K562 (cell line): Measurements from ENCODE around the gene NCOR2. TPM values are rescaled to one million over a fixed set of nuclear protein-coding genes. Genes with fewer than 3 reads are reported as not detected.

ENCODE experiments used
- ATAC-seq: fragments of 200-7000 bp; cut with Tn5 transposase; 3 replicates; pipeline ENCODE4 v1.9.1; 2020; ENCODE audit warnings: moderate library complexity
- BruUV-seq: library from RNA; stranded (reverse); fragments of 400-500 nt; replicated peaks from 2 replicates; lab custom pipeline; 2021; lab: Mats Ljungman, UMichigan
- CTCF ChIA-PET: fragments of 300-600 bp; formaldehyde crosslinking; extraction: SDS; loops from one replicate; lab custom pipeline; 2021; ENCODE audit warnings: low intra/inter-chr PET ratio; lab: Yijun Ruan, JAX
- POLR2A ChIA-PET: fragments of 300-600, 350-650 bp; sonication (Branson Sonifier 250); formaldehyde crosslinking; extraction: SDS; loops from one replicate; lab custom pipeline; 2021; ENCODE audit warnings: antibody characterized with exemption, inconsistent platforms; lab: Yijun Ruan, JAX
- DNase-seq, 4 experiments: peaks; one replicate each; pipeline versions ENCODE4 v3.0.0 to v3.0.0-alpha.2; 2011 to 2018; ENCODE audit warnings: low spot score in 3 of 4, mixed read lengths in 3 of 4; ENCODE audit errors: extremely low read depth in 1 of 4
- FAIRE-seq: peaks from 2 replicates; lab custom pipeline; 2011; peaks lifted over from hg19 to GRCh38; lab: Jason Lieb, UNC
- H2AFZ ChIP-seq: 2 replicates; pipeline ENCODE4 v1.6.0; 2011; ENCODE audit warnings: low read depth, low read length, control low read depth, inconsistent platforms
- H3K27ac ChIP-seq: fragments of 200-600 bp; 3 replicates; pipeline ENCODE4 v1.8.0; 2011; ENCODE audit warnings: low read depth, mild to moderate bottlenecking, control low read depth, inconsistent platforms, low read length, moderate library complexity, mixed read lengths; ENCODE audit errors: extremely low read depth
- H3K27me3 ChIP-seq, 2 experiments: fragments of 300-600 bp in 1 of 2; 2 replicates in 1 of 2; 3 replicates in 1 of 2; pipeline versions ENCODE4 v1.6.0 to v1.8.0; 2011; ENCODE audit warnings: inconsistent platforms in 2 of 2, low read length in 2 of 2, mild to moderate bottlenecking in 1 of 2, mixed read lengths in 1 of 2, moderate library complexity in 1 of 2; ENCODE audit not compliant: control insufficient read depth in 2 of 2, insufficient read depth in 2 of 2
- H3K36me3 ChIP-seq: fragments of 300-600 bp; 3 replicates; pipeline ENCODE4 v1.8.0; 2011; ENCODE audit warnings: mild to moderate bottlenecking, low read length, inconsistent platforms; ENCODE audit not compliant: control insufficient read depth, insufficient read depth
- H3K4me1 ChIP-seq, 2 experiments: fragments of 200-600 bp in 1 of 2; replicated peaks in 1 of 2; 2 replicates in 1 of 2; 3 replicates in 1 of 2; pipeline versions ENCODE4 v1.5.1 to v1.8.0; 2011; ENCODE audit warnings: inconsistent platforms in 2 of 2, low read length in 2 of 2, mild to moderate bottlenecking in 1 of 2, mixed read lengths in 1 of 2, moderate library complexity in 1 of 2; ENCODE audit not compliant: control insufficient read depth in 2 of 2, insufficient read depth in 2 of 2
- H3K4me2 ChIP-seq: 2 replicates; pipeline ENCODE4 v1.6.1; 2011; ENCODE audit warnings: low read length, control low read depth, inconsistent platforms, mixed read lengths; ENCODE audit not compliant: insufficient read depth
- H3K4me3 ChIP-seq: fragments of 200-600 bp; sonication (generic), shearing (Covaris generic); 2 replicates; pipeline ENCODE4 v1.5.1; 2016; ENCODE audit warnings: control low read depth, inconsistent platforms
- H3K79me2 ChIP-seq: fragments of 200-600 bp; 3 replicates; pipeline ENCODE4 v1.8.0; 2011; ENCODE audit warnings: low read length, inconsistent platforms; ENCODE audit not compliant: control insufficient read depth, insufficient read depth
- H3K9ac ChIP-seq, 2 experiments: 2 replicates each; pipeline versions ENCODE4 v1.6.0 to v1.6.1; 2011; ENCODE audit warnings: low read depth in 2 of 2, low read length in 2 of 2, control low read depth in 1 of 2, inconsistent platforms in 1 of 2, mild to moderate bottlenecking in 1 of 2, mixed read lengths in 1 of 2; ENCODE audit not compliant: insufficient read depth in 1 of 2
- H3K9me1 ChIP-seq: one replicate; pipeline ENCODE4 v1.6.0; 2011; ENCODE audit warnings: inconsistent platforms, mild to moderate bottlenecking, low read length, moderate library complexity; ENCODE audit not compliant: control insufficient read depth, insufficient read depth
- H3K9me3 ChIP-seq: replicated peaks from 2 replicates; pipeline ENCODE4 v1.5.1; 2011; ENCODE audit warnings: low read depth, low read length, inconsistent platforms; ENCODE audit not compliant: control insufficient read depth, insufficient read depth
- H4K20me1 ChIP-seq: replicated peaks from 2 replicates; pipeline ENCODE4 v1.6.1; 2011; ENCODE audit warnings: low read length, inconsistent platforms, mixed read lengths; ENCODE audit not compliant: control insufficient read depth, insufficient read depth
- ADNP ChIP-seq: fragments of 200-800 bp; sonication (Bioruptor generic); IDR thresholded peaks from 2 replicates; pipeline ENCODE4 v1.6.1; 2016; ENCODE audit warnings: missing genetic modification characterization, missing compliant biosample characterization
- BCOR ChIP-seq: fragments of 450-650 bp; IDR thresholded peaks from 2 replicates; pipeline ENCODE4 v1.6.1; 2016
- CBX3 ChIP-seq, 2 experiments: IDR thresholded peaks; 1 replicate in 1 of 2; 2 replicates in 1 of 2; pipeline ENCODE4 v1.6.1; 2012; ENCODE audit warnings: inconsistent platforms in 2 of 2, low read length in 2 of 2, borderline replicate concordance in 1 of 2, control low read depth in 1 of 2
- KDM1A ChIP-seq, 2 experiments: fragments of 450-650 bp; IDR thresholded peaks; 2 replicates each; pipeline ENCODE4 v1.6.1; 2016; ENCODE audit warnings: mild to moderate bottlenecking in 2 of 2
- MAFF ChIP-seq: IDR thresholded peaks from 2 replicates; pipeline ENCODE4 v1.6.1; 2012; ENCODE audit warnings: low read length, improper control_type of control experiment
- NBN ChIP-seq: fragments of 450-650 bp; IDR thresholded peaks from 2 replicates; pipeline ENCODE4 v1.6.1; 2016; ENCODE audit warnings: low read depth, mild to moderate bottlenecking
- PATZ1 ChIP-seq: fragments of 250-450 bp; sonication (Bioruptor Pico); IDR thresholded peaks from 2 replicates; pipeline ENCODE4 v1.5.0; 2020; ENCODE audit warnings: mild to moderate bottlenecking, borderline replicate concordance
- RBM25 ChIP-seq: fragments of 200-400 bp; formaldehyde crosslinking; IDR thresholded peaks from 2 replicates; pipeline ENCODE4 v1.6.1; 2018; ENCODE audit warnings: low read length, low read depth, moderate library complexity; ENCODE audit not compliant: severe bottlenecking
- SMARCA5 ChIP-seq: fragments of 450-650 bp; IDR thresholded peaks from 2 replicates; pipeline ENCODE4 v1.6.1; 2016
- SMC3 ChIP-seq: conservative IDR thresholded peaks from 2 replicates; pipeline ENCODE4 v1.6.1; 2011; ENCODE audit warnings: low read depth, low read length, improper control_type of control experiment; ENCODE audit not compliant: insufficient read depth
- ZNF239 ChIP-seq: fragments of 250-450 bp; sonication (Bioruptor Pico); IDR thresholded peaks from 2 replicates; pipeline ENCODE4 v1.4.0; 2020; ENCODE audit warnings: mild to moderate bottlenecking
- WGBS: fragments of 100-300 bp; shearing (Covaris generic); methylation state at CpG from one replicate; pipeline ENCODE4 v1.1.6; 2016; ENCODE audit warnings: low coverage, mixed read lengths; ENCODE audit not compliant: insufficient coverage; ENCODE audit errors: missing lambda C conversion rate; 5-methylcytosine and 5-hydroxymethylcytosine counted together
- in situ Hi-C: fragments of 300-500 bp; cut with MboI; formaldehyde crosslinking; loops from 4 replicates; pipeline ENCODE4 v1.15.0; 2018; ENCODE audit warnings: inconsistent platforms, mixed read lengths
- intact Hi-C: fragments of 100-400 bp; cut with micrococcal nuclease; formaldehyde crosslinking; loops from 2 replicates; pipeline ENCODE4 v1.14.2; 2022
- polyA plus RNA-seq, 8 experiments: library from polyadenylated mRNA; depleted of rRNA in 4 of 8; stranded (reverse) in 5 of 8; unstranded in 3 of 8; fragments of >200 nt; fragmentation: Nextera tagmentation in 2 of 8; fragmentation: Illumina TruSeq in 1 of 8; extraction: Ambion mirVana in 2 of 8; extraction: Trizol in 1 of 8; gene quantifications; 2 replicates each; pipeline versions ENCODE4 v1.2.1 to v1.2.3, GENCODE V29; 2011 to 2014; ENCODE audit warnings: inconsistent platforms in 1 of 8, missing spikeins in 1 of 8
- total RNA-seq, 7 experiments: library from RNA; depleted of rRNA in 6 of 7; stranded (reverse); fragments of >200 nt in 6 of 7; fragmentation: Illumina TruSeq in 2 of 7; extraction: Trizol in 2 of 7; gene quantifications; 2 replicates each; pipeline versions ENCODE4 v1.2.1 to v1.2.3, GENCODE V29; 2011 to 2021; ENCODE audit warnings: low replicate concordance in 1 of 7

NCOR2 gene
- total and polyA plus RNA-seq, 9 of the 15 experiments (the other 6 are each of a cell fraction or from before 2014, with no cell fraction given) = 0.18 to 126 (median 8.4) TPM

- BruUV-seq = no TSS peak
- no peaks in the 10 kb centered on the region for H3K9me3 ChIP-seq
- no peaks in the 10 kb centered on the region for H3K9me1 ChIP-seq
- ChIA-PET CTCF (no interaction called here), POLR2A (interaction anchor here (0.6 to 1.6 kb wide), 2 partner anchors 9 to 63 kb away, joined by 3 to 5 read pairs; no protein-coding TSS in a partner anchor)
- no peak for FAIRE-seq
- H2AFZ ChIP-seq = no peak overlapping the region
- no peak for ATAC-seq
- 72% methylated on average over 26 of the region's 28 CpGs for WGBS
- in situ Hi-C loops = no loop called here
- H3K36me3 ChIP-seq = peaks cover 3% of the 10 kb centered on the region; the same call in 1 of the 3 replicates
- intact Hi-C loops = no loop called here
- peak overlapping the region in 1 of 2 experiments; percentile 76; a peak in 2 of 4 replicates for H3K9ac ChIP-seq
- H3K27ac ChIP-seq = no peak overlapping the region
- H3K27me3 ChIP-seq = no peaks in the 10 kb centered on the region
- no peak for DNase-seq
- peaks cover 43% of the 10 kb centered on the region for H4K20me1 ChIP-seq
- no peak overlapping the region for H3K4me3 ChIP-seq
- H3K79me2 ChIP-seq = peaks cover 98% of the 10 kb centered on the region
- H3K4me2 ChIP-seq = no peak overlapping the region
- peaks cover 24 to 72% of the 10 kb centered on the region in 2 experiments for H3K4me1 ChIP-seq
- no peak for TF ChIP-seq SMC3
- 0 out of 3 replicates have a peak, but pooled peaks of 1 of the 2 experiments have one; percentile 31 for TF ChIP-seq CBX3 (IDR thresholded peaks at IDR 0.05; ENCODE audit: borderline replicate concordance in 1 of 2, low read length in 2 of 2)
- TF ChIP-seq BCOR = peak; percentile 37; the same call in 1 of the 2 replicates
- TF ChIP-seq ADNP (tag) = 0 out of 2 replicates have a peak, but pooled peaks have one; percentile 44
- peak in 1 of 2 experiments; percentile 40; a peak in 1 of 4 replicates for TF ChIP-seq KDM1A (IDR thresholded peaks at IDR 0.05)
- peak; percentile 21 for TF ChIP-seq RBM25
- TF ChIP-seq NBN = no peak
- no peak for TF ChIP-seq PATZ1
- TF ChIP-seq MAFF = no peak
- TF ChIP-seq ZNF239 = no peak
- TF ChIP-seq SMARCA5 = no peak
These were observed 12.0 kb downstream of the NCOR2 start for GRCh38 chr12:124555168-124556073.
